Endothelial cell of umbilical vein (primary cell): Measurements from ENCODE around the gene PXK.

Experiments
- CTCF ChIP-seq, 2 donors: IDR thresholded peaks; 1 replicate in 1 of 2; 2 replicates in 1 of 2; pipeline ENCODE4 v1.5.1; 2011; ENCODE audit warnings: low read length in 2 of 2, mild to moderate bottlenecking in 2 of 2, moderate library complexity in 2 of 2, control low read depth in 1 of 2, inconsistent platforms in 1 of 2, low read depth in 1 of 2; ENCODE audit not compliant: insufficient read depth in 1 of 2; ENCODE audit errors: extremely low read depth in 1 of 2
- EZH2 ChIP-seq: IDR thresholded peaks from 2 replicates; pipeline ENCODE4 v1.6.1; 2012; ENCODE audit warnings: borderline replicate concordance, low read depth, mild to moderate bottlenecking, moderate library complexity, low read length, inconsistent platforms; ENCODE audit not compliant: severe bottlenecking
- FOS ChIP-seq: IDR thresholded peaks from 2 replicates; pipeline ENCODE4 v1.6.1; 2011; ENCODE audit warnings: mild to moderate bottlenecking, low read length, moderate library complexity, borderline replicate concordance; ENCODE audit not compliant: insufficient read depth
- GATA2 ChIP-seq: IDR thresholded peaks from 2 replicates; pipeline ENCODE4 v1.7.0; 2011; ENCODE audit warnings: low read depth, mild to moderate bottlenecking, moderate library complexity, mixed read lengths, low read length; ENCODE audit not compliant: insufficient read length, insufficient read depth
- JUN ChIP-seq: IDR thresholded peaks from 2 replicates; pipeline ENCODE4 v1.6.1; 2011; ENCODE audit warnings: borderline replicate concordance, low read depth; ENCODE audit not compliant: insufficient read length, insufficient read depth
- MAX ChIP-seq: IDR thresholded peaks from 2 replicates; pipeline ENCODE4 v1.6.1; 2011; ENCODE audit not compliant: insufficient read depth, insufficient read length
- MYC ChIP-seq: IDR thresholded peaks from one replicate; pipeline ENCODE4 v1.6.1; 2011; ENCODE audit warnings: mild to moderate bottlenecking, low read depth, low read length
- POLR2A ChIP-seq: IDR thresholded peaks from 2 replicates; pipeline ENCODE4 v1.6.1; 2012; ENCODE audit warnings: low read depth, mild to moderate bottlenecking, control low read depth, low read length
- POLR2AphosphoS5 ChIP-seq: IDR thresholded peaks from 2 replicates; pipeline ENCODE4 v1.6.1; 2012; ENCODE audit warnings: low read depth, mild to moderate bottlenecking, control low read depth, low read length, moderate library complexity; ENCODE audit not compliant: insufficient read depth

DNA sequence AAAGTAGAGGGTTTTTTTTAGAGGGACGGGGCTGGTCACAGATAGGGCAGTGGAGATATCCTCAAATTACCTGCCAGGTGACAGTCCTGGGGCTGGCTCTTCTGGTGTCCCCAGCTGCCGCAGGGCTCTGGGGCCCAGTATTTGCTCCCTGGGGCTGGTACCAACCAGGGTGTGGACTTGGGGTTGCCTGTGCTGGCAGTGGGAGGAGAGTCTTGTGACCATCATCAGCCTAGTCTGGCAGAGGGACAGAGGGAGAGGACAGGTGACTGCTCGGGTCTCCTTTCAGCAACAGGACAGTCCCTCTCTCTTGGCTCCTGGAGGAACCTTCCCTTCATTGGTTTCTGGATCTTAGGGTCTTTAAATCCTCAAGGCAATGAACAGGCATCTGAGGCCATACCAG lies 34.5 kb upstream of the PXK start:
- no peak for TF ChIP-seq POLR2AphosphoS5
- no peak for TF ChIP-seq CTCF (IDR thresholded peaks at IDR 0.05; ENCODE audit: extremely low read depth in 1 of 2, insufficient read depth in 1 of 2, low read depth in 1 of 2, low read length in 2 of 2)
- no peak for TF ChIP-seq MAX
- TF ChIP-seq POLR2A: no peak
- no peak for TF ChIP-seq GATA2
- TF ChIP-seq EZH2: no peak
- TF ChIP-seq MYC: no peak
- TF ChIP-seq FOS: no peak
- no peak for TF ChIP-seq JUN
